ENCODE measurements around the gene PRKCE.

DNA sequence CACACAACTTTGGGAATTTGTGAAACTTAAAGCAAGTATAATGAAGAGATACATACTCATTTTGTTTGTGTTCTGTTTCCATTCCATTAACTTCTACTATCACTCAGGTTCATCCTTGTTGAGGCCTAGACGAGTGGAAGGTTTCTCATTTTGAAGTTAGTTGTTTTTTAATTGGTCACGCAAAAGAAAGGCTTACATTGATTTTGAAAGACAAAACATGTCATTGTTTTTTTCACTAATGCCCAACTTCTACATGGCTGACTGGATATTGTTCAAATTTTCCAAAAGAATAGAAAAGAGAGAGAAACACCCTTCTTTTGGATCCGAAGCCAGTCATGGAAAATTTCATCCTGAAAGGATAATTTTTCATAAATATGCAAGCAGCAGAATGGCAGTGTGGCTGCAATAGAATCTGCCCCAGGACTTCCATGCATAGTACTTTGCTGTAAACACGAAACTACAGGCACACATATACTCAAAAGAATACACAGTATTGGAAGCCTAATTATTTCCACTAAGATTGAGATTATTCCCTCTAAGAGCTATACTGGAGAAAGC, 27.4 kb downstream of the PRKCE start:
- no peak for TF ChIP-seq POLR2AphosphoS5 (IDR thresholded peaks at IDR 0.05; ENCODE audit: low read depth, low read length)
- no peak for TF ChIP-seq POLR2A (IDR thresholded peaks at IDR 0.05; ENCODE audit: low read depth, low read length)
